ENCODE measurements around the gene CDSN.
"Not testable (repeated sequence)": the region's sequence is repeated elsewhere in the genome, so short reads cannot be mapped to it uniquely, and the experiment has no call there.

The CDSN gene

GRCh38 chr6:31081872-31082271 lies 38.4 kb downstream of the CDSN start:
- no peak for DNase-seq

- DNase-seq: peak; percentile 30
Measured at GRCh38 chr6:31079656-31080261, 40.5 kb downstream of the CDSN start.

GRCh38 chr6:31076611-31077010 lies 43.6 kb downstream of the CDSN start:
- DNase-seq: no peak

GRCh38 chr6:31075528-31075927 lies 44.7 kb downstream of the CDSN start:
- DNase-seq: no peak

GRCh38 chr6:31074401-31074800 lies 45.8 kb downstream of the CDSN start:
- DNase-seq: no peak

DNA sequence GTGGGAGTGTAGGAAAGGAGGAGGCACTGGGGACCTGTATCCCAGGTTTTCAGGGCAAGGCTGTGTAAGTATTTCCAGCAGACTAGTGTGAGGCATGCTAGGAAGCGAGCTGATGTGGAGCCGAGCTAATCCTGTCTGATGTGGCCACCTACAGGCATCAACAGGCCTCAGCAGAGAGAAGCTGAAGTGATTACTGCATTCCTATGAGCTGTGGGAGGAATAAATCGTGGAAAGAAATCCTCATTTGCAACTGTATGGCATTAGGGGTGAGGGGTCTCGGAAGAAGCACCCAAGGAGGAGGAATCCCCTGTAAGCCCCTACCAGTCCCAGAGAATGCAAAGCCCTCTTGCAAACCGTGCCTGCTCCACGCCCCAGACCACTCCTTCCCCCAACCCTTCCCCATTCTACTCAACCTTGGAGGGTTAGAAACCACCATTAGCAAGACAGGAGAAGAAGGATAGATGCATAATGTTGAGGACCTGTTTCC lies 49.5 kb downstream of the CDSN start:
- DNase-seq: no peak

DNA sequence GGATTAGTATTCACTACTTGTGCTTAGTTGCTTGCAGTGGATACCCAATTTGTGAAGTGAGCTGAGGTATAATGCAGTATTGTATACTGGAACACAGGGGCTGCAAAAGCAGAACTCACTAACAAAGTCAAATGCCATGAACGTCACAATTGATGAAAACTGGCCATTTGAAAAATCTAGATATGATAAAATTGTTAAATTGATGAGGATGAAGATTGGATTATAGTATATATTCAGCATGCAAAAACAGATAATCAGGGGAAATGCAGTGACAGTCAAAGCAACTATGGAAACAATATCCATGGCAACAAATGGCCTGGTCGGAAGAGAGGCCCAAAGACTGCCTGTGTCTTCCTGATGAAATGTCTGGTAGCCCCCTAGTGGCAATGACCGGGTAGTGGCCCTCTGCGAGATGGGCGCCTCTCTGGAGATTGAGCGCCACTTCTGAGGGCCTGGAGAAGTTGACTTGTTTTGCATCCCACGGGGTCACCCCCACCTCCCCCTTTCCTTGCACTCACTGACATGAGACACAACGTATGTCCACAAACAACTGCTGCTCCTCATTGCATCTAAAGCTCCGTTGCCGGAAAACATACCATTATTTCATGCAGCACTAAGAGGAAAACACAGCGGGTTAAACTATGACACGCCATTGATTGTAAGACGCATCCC lies 51.4 kb downstream of the CDSN start:
- peak; percentile 11 for DNase-seq

DNA sequence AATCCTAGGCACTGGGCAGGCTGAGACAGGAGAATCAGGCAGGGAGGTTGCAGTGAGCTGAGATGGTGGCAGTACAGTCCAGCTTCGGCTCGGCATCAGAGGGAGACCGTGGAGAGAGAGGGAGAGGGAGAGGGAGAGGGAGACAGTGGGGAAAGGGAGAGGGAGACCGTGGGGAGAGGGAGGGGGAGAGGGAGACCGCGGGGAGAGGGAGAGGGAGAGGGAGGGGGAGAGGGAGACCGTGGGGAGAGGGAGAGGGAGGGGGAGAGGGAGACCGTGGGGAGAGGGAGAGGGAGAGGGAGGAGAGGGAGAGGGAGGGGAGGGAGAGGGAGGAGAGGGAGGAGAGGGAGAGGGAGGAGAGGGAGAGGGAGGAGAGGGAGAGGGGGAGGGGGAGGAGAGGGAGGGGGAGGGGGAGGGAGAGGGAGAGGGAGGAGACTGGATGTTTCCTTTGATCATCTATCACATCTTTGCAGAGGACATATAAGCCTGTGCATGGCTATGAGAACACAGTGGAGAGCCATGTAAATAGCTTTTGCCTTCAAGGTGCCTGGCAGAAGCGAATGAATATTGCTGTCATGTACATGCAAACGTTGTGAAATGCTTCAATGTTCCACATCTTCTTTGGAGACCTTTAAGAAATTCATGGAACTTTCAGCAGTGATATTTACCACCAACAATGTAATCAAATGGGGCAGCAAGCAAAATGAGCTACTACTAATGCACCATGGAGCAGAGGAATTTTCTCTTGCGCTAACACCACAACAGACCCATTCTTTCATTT lies 52.2 kb downstream of the CDSN start:
- not testable (repeated sequence) for DNase-seq

- DNase-seq: not testable (repeated sequence)
Measured at GRCh38 chr6:31067028-31067427, 53.2 kb downstream of the CDSN start.

DNA sequence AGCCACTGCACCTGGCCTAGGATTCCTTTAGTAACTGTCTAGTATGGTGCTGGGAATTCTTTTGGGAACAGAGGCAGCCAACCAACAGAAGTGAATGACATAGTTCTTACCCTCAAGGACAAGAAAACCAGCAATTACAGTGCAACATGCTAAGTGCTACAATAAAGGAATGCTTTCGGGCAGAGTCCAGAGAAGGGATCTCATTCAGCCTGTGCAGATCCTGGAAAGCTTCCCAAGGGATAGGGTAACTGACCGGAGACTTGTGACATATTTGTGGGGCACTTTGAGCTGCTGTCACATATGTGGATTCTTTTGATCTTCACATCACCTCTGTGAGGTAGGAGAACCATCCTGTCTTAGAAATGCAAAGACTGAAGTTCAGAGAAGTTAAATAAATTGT lies 54.7 kb downstream of the CDSN start:
- DNase-seq: no peak
